Measurements from ENCODE around the gene OAS2.
A peak's percentile ranks its signal among the peaks of the same experiment; 100 is the strongest.
"Not testable (repeated sequence)": the region's sequence is repeated elsewhere in the genome, so short reads cannot be mapped to it uniquely, and the experiment has no call there.

The OAS2 gene

DNA sequence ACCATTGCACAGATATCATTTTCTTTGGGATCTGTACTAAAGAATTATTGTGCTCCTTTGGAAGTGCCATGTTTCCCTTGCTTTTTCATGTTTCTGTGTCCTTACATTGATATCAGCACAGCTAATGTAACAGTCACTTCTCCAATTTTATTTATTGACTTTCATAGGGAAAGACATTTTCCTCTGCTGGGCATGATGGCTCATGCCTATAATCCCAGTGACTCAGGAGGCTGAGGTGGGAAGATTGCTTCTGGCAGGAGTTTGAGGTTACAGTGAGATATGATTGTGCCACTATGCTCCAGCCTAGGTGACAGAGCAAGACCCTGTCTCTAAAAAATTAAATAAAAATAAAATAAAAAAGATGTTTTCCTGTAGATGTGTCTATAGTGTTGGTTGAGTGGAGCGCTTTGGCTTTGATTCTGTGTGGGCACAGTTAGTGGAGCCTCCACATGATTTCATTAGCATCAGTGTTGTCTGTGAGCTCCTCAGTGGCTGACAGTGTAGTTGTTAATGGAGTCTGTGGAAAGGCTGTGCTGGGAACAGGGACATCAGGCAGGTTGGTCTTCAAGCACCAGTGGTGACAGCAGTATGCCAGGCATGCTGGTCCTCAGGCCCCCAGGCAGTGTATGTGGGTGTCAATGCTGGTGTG is 7.4 kb downstream of the OAS2 start:
- Histone ChIP-seq H3K4me1 (ENCODE audit: control insufficient read depth, insufficient read depth, low read length) (no peaks in the 10 kb centered on the region), H3K4me3 (ENCODE audit: low read length) (no peak overlapping the region), H3K36me3 (ENCODE audit: control insufficient read depth, insufficient read depth, low read length) (no peaks in the 10 kb centered on the region), H3K27me3 (ENCODE audit: control insufficient read depth, insufficient read depth, low read length) (no peaks in the 10 kb centered on the region), H3K27ac (ENCODE audit: low read length) (no peak overlapping the region), H3K9me3 (ENCODE audit: control insufficient read depth, insufficient read depth, low read length) (no peaks in the 10 kb centered on the region)
- DNase-seq (ENCODE audit: low read depth, low spot score), result no peak
- WGBS (ENCODE audit: insufficient coverage, insufficient read length), result no CpG with 5 or more reads among the region's 1 CpG

DNA sequence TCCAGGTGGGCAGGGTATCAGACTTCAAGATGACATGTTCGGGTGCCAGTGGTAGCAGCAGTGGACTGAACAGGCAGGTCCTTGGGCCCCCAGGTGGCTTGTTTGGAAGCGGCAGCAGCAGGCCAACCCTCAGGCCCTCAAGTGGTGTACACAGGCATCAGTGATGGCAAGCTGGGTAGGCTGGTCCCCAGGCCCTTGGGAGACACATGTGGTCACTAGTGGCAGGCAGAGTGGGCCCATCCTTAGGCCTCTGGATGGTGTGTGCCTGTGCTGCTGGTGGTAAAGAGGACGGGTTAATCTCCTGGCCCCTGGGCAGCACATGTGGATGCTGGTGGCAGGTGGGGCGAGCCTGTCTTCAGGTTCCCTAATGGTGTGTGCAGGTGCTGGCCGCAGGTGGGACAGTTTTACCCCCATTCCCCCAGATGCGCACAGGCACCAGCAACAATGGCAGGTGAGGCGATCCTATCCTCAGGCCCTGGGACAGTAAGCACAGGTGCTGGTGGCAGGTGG is 8.0 kb downstream of the OAS2 start:
- no peak for DNase-seq (ENCODE audit: low read depth, low spot score)

DNA sequence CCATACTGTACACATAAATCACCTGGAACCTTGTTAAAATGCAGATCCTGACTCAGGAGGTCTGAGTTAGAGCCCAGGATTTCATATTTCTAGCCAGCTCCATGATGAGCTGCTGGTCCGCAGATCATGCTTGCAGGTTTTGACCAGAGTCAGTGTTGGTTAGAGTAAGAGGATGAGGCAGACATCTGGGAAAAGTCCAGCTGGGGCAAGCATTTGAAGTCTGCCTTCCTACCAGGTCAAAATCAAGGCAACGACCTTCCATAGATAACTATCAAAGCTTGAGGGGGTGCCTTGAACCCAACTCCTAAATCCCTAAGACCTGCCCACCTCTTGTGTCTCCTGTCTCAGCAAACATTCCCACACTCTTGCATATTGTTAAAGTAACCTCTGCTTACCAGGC is 9.2 kb downstream of the OAS2 start:
- Histone ChIP-seq H3K27ac (ENCODE audit: low read length) (no peak overlapping the region), H3K27me3 (ENCODE audit: control insufficient read depth, insufficient read depth, low read length) (no peaks in the 10 kb centered on the region), H3K4me3 (ENCODE audit: low read length) (no peak overlapping the region), H3K4me1 (ENCODE audit: control insufficient read depth, insufficient read depth, low read length) (no peaks in the 10 kb centered on the region), H3K36me3 (ENCODE audit: control insufficient read depth, insufficient read depth, low read length) (no peaks in the 10 kb centered on the region), H3K9me3 (ENCODE audit: control insufficient read depth, insufficient read depth, low read length) (no peaks in the 10 kb centered on the region)
- no peak for DNase-seq (ENCODE audit: low read depth, low spot score)
- no CpG with 5 or more reads among the region's 2 CpGs for WGBS (ENCODE audit: insufficient coverage, insufficient read length)

More for the DNA sequence above, 8.0 kb downstream of the OAS2 start:
- Histone ChIP-seq H3K27me3 (ENCODE audit: control insufficient read depth, insufficient read depth, low read length) (no peaks in the 10 kb centered on the region), H3K27ac (ENCODE audit: low read length) (no peak overlapping the region), H3K4me1 (ENCODE audit: control insufficient read depth, insufficient read depth, low read length) (no peaks in the 10 kb centered on the region), H3K4me3 (ENCODE audit: low read length) (no peak overlapping the region), H3K9me3 (ENCODE audit: control insufficient read depth, insufficient read depth, low read length) (no peaks in the 10 kb centered on the region), H3K36me3 (ENCODE audit: control insufficient read depth, insufficient read depth, low read length) (no peaks in the 10 kb centered on the region)
- WGBS (ENCODE audit: insufficient coverage, insufficient read length), result no CpG with 5 or more reads among the region's 7 CpGs

DNA sequence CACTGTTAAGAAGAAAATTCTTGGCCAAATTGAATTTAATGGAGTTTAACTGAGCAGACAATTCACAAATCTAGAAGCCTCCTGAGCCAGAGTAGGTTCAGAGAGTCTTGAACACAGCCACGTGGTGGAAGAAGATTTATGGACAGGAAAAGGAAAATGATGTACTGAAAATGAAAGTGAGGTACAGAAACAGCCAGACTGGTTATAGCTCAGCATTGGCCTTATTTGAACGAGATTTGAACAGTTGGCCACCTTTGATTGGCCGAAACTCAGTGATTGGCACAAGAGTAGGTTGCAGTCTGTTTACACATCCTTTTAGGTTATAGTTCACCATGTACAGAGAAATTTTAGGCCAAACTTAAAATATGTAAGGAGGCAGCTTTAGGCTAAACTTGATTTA is 9.9 kb downstream of the OAS2 start:
- Histone ChIP-seq H3K36me3 (ENCODE audit: control insufficient read depth, insufficient read depth, low read length) (no peaks in the 10 kb centered on the region), H3K4me3 (ENCODE audit: low read length) (no peak overlapping the region), H3K4me1 (ENCODE audit: control insufficient read depth, insufficient read depth, low read length) (no peaks in the 10 kb centered on the region), H3K9me3 (ENCODE audit: control insufficient read depth, insufficient read depth, low read length) (no peaks in the 10 kb centered on the region), H3K27me3 (ENCODE audit: control insufficient read depth, insufficient read depth, low read length) (no peaks in the 10 kb centered on the region), H3K27ac (ENCODE audit: low read length) (no peak overlapping the region)
- WGBS (ENCODE audit: insufficient coverage, insufficient read length), result no CpG with 5 or more reads among the region's 3 CpGs
- DNase-seq (ENCODE audit: low read depth, low spot score), result no peak

DNA sequence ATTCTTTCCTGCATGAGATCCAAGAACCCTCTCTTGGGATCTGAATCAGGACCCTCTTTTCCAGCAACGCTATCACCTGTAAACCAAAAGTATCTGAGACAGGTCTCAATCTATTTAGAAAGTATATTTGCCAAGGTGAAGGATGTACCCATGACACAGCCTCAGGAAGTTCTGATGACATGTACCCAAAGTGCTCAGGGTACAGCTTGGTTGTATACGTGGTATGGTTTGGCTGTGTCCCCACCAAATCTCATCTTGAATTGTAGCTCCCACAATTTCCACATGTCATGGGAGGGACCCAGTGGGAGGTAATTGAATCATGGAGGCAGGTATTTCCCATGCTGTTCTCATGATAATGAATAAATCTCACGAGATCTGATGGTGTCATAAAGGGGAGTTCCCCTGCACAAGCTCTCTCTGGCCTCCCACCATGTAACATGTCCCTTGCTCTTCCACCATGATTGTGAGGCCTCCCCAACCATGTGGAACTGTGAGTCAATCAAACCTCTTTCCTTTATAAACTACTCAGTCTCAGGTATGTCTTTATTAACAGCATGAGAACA is 10.6 kb downstream of the OAS2 start:
- not testable (repeated sequence) for H3K27ac ChIP-seq (ENCODE audit: low read length); H3K27me3 ChIP-seq (ENCODE audit: control insufficient read depth, insufficient read depth, low read length); H3K36me3 ChIP-seq (ENCODE audit: control insufficient read depth, insufficient read depth, low read length); H3K4me1 ChIP-seq (ENCODE audit: control insufficient read depth, insufficient read depth, low read length); H3K4me3 ChIP-seq (ENCODE audit: low read length); DNase-seq (ENCODE audit: low read depth, low spot score); H3K9me3 ChIP-seq (ENCODE audit: control insufficient read depth, insufficient read depth, low read length)
- no CpG with 5 or more reads among the region's 3 CpGs for WGBS (ENCODE audit: insufficient coverage, insufficient read length)

DNA sequence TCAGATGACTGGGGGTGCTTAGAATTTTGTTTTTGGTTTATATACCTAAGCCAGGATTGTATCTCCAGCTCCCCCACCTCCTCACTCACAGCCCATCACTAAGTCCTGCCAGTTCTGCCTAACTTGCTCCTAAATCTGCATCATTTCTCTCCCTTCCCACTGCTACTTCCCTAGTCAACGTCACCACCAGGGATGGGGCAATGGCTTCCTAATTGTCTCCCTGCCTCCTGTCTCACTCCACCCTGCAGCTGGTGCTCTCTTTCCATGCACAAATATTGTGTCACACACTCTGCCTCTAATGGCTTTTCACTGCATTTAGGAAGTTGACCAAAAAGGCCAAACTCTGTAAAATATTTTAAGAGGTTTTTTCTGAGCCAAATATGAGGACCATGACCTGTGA is 11.5 kb downstream of the OAS2 start:
- H3K4me3 ChIP-seq (ENCODE audit: low read length), result no peak overlapping the region
- no CpG with 5 or more reads among the region's 1 CpG for WGBS (ENCODE audit: insufficient coverage, insufficient read length)
- no peak for DNase-seq (ENCODE audit: low read depth, low spot score)
- no peaks in the 10 kb centered on the region for H3K27me3 ChIP-seq (ENCODE audit: control insufficient read depth, insufficient read depth, low read length)
- no peak overlapping the region for H3K27ac ChIP-seq (ENCODE audit: low read length)
- H3K36me3 ChIP-seq (ENCODE audit: control insufficient read depth, insufficient read depth, low read length), result no peaks in the 10 kb centered on the region
- no peaks in the 10 kb centered on the region for H3K4me1 ChIP-seq (ENCODE audit: control insufficient read depth, insufficient read depth, low read length)
- no peaks in the 10 kb centered on the region for H3K9me3 ChIP-seq (ENCODE audit: control insufficient read depth, insufficient read depth, low read length)

DNA sequence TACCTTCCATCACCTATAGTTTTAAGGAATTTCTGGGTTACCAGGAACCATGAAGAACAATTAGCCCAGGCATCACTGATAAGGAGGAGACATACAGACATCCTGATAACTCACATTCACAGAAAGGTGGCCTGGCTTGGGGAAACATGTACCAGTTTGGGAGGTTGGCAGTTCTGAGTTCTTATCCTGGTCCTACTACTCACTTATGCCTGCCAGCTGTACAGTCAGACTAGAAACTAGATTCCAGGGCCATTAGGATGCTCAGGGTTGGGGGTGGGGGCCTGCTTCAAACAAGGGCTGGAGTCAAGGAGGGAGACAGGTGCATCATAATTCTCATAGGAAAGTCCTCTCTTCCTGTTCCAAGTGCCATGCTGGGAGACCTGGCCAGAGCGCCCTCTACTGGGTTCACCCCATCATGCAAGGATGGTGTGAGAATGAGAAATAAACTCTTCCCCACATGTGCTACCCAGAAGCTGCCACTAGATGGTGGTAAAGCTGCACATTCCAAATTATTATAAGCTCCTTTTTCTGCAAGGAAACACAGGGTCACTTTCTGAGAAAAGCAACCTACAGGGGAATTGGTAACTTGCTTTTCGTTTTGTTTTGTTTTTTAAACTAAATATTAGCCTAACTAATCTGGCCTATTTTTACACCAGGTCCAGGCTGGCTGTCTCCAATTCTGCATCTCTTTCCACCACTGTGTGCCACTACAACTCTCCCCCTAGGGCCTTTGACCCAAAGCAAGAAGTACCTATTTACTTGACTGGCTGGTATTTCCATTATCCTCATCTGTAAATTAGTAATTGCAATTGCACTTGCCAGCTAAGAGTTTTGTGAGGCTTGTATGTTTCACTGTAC is 14.5 kb downstream of the OAS2 start:
- Histone ChIP-seq H3K27ac (ENCODE audit: low read length) (no peak overlapping the region), H3K9me3 (ENCODE audit: control insufficient read depth, insufficient read depth, low read length) (no peaks in the 10 kb centered on the region), H3K36me3 (ENCODE audit: control insufficient read depth, insufficient read depth, low read length) (no peaks in the 10 kb centered on the region), H3K27me3 (ENCODE audit: control insufficient read depth, insufficient read depth, low read length) (no peaks in the 10 kb centered on the region), H3K4me1 (ENCODE audit: control insufficient read depth, insufficient read depth, low read length) (no peaks in the 10 kb centered on the region), H3K4me3 (ENCODE audit: low read length) (no peak overlapping the region)
- no CpG with 5 or more reads among the region's 2 CpGs for WGBS (ENCODE audit: insufficient coverage, insufficient read length)
- peak; percentile 64 for DNase-seq (ENCODE audit: low read depth, low spot score)

DNA sequence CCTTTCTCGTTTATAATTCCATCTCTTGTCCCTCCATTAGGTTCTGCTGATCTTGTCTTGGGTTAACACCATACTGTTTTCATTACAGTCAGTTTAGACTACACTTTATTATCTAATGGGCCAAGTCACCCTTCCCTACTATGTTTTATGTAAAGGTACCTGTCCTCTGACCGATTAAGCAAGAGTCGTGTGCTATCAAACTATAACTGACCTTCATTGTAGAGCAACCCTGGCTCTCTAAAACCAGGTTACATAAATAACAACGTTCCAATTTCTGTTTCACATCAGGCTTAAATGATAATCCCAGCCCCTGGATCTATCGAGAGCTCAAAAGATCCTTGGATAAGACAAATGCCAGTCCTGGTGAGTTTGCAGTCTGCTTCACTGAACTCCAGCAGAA is 16.7 kb downstream of the OAS2 start:
- DNase-seq (ENCODE audit: low read depth, low spot score), result no peak
- H3K4me1 ChIP-seq (ENCODE audit: control insufficient read depth, insufficient read depth, low read length), result no peaks in the 10 kb centered on the region
- no peaks in the 10 kb centered on the region for H3K36me3 ChIP-seq (ENCODE audit: control insufficient read depth, insufficient read depth, low read length)
- H3K27ac ChIP-seq (ENCODE audit: low read length), result no peak overlapping the region
- no CpG with 5 or more reads among the region's 5 CpGs for WGBS (ENCODE audit: insufficient coverage, insufficient read length)
- no peak overlapping the region for H3K4me3 ChIP-seq (ENCODE audit: low read length)
- no peaks in the 10 kb centered on the region for H3K9me3 ChIP-seq (ENCODE audit: control insufficient read depth, insufficient read depth, low read length)
- no peaks in the 10 kb centered on the region for H3K27me3 ChIP-seq (ENCODE audit: control insufficient read depth, insufficient read depth, low read length)

DNA sequence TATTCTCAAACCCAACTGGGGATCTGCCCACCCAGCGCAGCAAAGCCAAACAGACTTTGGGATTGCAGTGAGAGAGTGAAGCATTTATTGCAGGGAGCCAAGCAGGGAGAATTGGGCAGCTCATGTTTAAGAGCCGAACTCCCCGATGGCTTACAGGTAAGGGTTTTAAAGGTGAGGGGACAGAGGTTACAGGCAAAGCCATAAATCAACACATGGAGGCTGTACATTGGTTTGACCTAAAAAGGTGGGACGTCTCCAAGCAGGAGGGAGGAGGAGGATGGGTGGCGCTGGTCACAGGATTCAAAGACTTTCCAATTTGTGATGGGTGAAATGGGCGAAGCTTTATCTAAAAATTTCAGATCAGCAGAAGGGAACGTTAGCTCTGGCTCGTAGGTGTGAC is 18.2 kb downstream of the OAS2 start:
- Histone ChIP-seq H3K27ac (ENCODE audit: low read length) (no peak overlapping the region), H3K9me3 (ENCODE audit: control insufficient read depth, insufficient read depth, low read length) (no peaks in the 10 kb centered on the region), H3K27me3 (ENCODE audit: control insufficient read depth, insufficient read depth, low read length) (no peaks in the 10 kb centered on the region), H3K36me3 (ENCODE audit: control insufficient read depth, insufficient read depth, low read length) (no peaks in the 10 kb centered on the region), H3K4me3 (ENCODE audit: low read length) (no peak overlapping the region), H3K4me1 (ENCODE audit: control insufficient read depth, insufficient read depth, low read length) (no peaks in the 10 kb centered on the region)
- DNase-seq (ENCODE audit: low read depth, low spot score), result no peak
- no CpG with 5 or more reads among the region's 8 CpGs for WGBS (ENCODE audit: insufficient coverage, insufficient read length)

DNA sequence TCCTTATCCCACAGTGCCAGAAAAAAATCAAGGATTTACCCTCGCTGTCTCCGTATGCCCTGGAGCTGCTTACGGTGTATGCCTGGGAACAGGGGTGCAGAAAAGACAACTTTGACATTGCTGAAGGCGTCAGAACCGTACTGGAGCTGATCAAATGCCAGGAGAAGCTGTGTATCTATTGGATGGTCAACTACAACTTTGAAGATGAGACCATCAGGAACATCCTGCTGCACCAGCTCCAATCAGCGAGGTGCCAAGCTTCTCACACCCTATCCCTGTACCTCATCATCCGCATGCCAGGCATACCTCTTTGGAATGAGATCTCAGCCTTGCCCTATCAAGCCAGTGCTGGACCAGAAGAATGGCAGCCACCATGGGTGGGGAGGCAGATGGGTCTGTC is 19.2 kb downstream of the OAS2 start:
- Histone ChIP-seq H3K27ac (ENCODE audit: low read length) (no peak overlapping the region), H3K27me3 (ENCODE audit: control insufficient read depth, insufficient read depth, low read length) (no peaks in the 10 kb centered on the region), H3K36me3 (ENCODE audit: control insufficient read depth, insufficient read depth, low read length) (no peaks in the 10 kb centered on the region), H3K4me3 (ENCODE audit: low read length) (no peak overlapping the region), H3K9me3 (ENCODE audit: control insufficient read depth, insufficient read depth, low read length) (no peaks in the 10 kb centered on the region), H3K4me1 (ENCODE audit: control insufficient read depth, insufficient read depth, low read length) (no peaks in the 10 kb centered on the region)
- no CpG with 5 or more reads among the region's 7 CpGs for WGBS (ENCODE audit: insufficient coverage, insufficient read length)
- no peak for DNase-seq (ENCODE audit: low read depth, low spot score)

All from iPS DF 6.9 (cell line).